GM19023 (cell line): ENCODE measurements around the gene WDR48.
A peak's percentile ranks its signal among the peaks of the same experiment; 100 is the strongest.

Experiments used
- ATAC-seq: cut with Tn5 transposase; IDR thresholded peaks from one replicate; pipeline ENCODE4 v1.9.1; 2021; ENCODE audit warnings: mild to moderate bottlenecking, moderate library complexity; ENCODE audit not compliant: unreplicated experiment

Gene WDR48

GRCh38 chr3:39118931-39119660 lies 67.3 kb downstream of the WDR48 start:
- ATAC-seq = no peak

- no peak for ATAC-seq
Measured at GRCh38 chr3:39121621-39122020, 69.8 kb downstream of the WDR48 start.

- ATAC-seq = peak; percentile 72
Measured at GRCh38 chr3:39122813-39123212, 71.0 kb downstream of the WDR48 start.

- no peak for ATAC-seq
Measured at GRCh38 chr3:39124876-39125840, 73.3 kb downstream of the WDR48 start.

GRCh38 chr3:39125841-39126500 lies 74.2 kb downstream of the WDR48 start:
- ATAC-seq = no peak

GRCh38 chr3:39126532-39127071 lies 74.8 kb downstream of the WDR48 start:
- no peak for ATAC-seq

- ATAC-seq = no peak
Measured at GRCh38 chr3:39127269-39127907, 75.6 kb downstream of the WDR48 start.

- ATAC-seq = no peak
Measured at GRCh38 chr3:39127908-39128304, 76.1 kb downstream of the WDR48 start.

- ATAC-seq = no peak
Measured at GRCh38 chr3:39128951-39129350, 77.1 kb downstream of the WDR48 start.

GRCh38 chr3:39130026-39130425 lies 78.2 kb downstream of the WDR48 start:
- ATAC-seq = no peak

GRCh38 chr3:39130693-39131265 lies 79.0 kb downstream of the WDR48 start:
- no peak for ATAC-seq

- no peak for ATAC-seq
Measured at GRCh38 chr3:39132096-39133092, 80.6 kb downstream of the WDR48 start.

GRCh38 chr3:39133093-39133490 lies 81.3 kb downstream of the WDR48 start:
- ATAC-seq = no peak

GRCh38 chr3:39133822-39134221 lies 82.0 kb downstream of the WDR48 start:
- no peak for ATAC-seq

- ATAC-seq = no peak
Measured at GRCh38 chr3:39134305-39134704, 82.5 kb downstream of the WDR48 start.

GRCh38 chr3:39135170-39135805 lies 83.5 kb downstream of the WDR48 start:
- ATAC-seq = no peak

GRCh38 chr3:39136533-39137434 lies 85.0 kb downstream of the WDR48 start:
- ATAC-seq = no peak
